Natural killer cell (primary cell): ENCODE measurements around the gene CPT1A. TPM values are rescaled to one million over a fixed set of nuclear protein-coding genes. Genes with fewer than 3 reads are reported as not detected.

Experiments
- ATAC-seq, 3 donors: fragments of 150-1000 bp in 2 of 3; fragments of 200-7000 bp in 1 of 3; cut with Tn5 transposase; 1 replicate in 1 of 3; 2 replicates in 2 of 3; pipeline ENCODE4 v1.10.0; 2021; ENCODE audit warnings: mild to moderate bottlenecking in 2 of 3, moderate library complexity in 2 of 3
- DNase-seq, 2 donors: peaks; one replicate each; pipeline versions ENCODE4 v3.0.0 to v3.0.0-alpha.2; 2013 to 2021; ENCODE audit warnings: mixed read lengths in 1 of 2
- H3K27ac ChIP-seq: one replicate; pipeline ENCODE4 v1.5.1; 2013; ENCODE audit warnings: mild to moderate bottlenecking, low read length
- H3K27me3 ChIP-seq: one replicate; pipeline ENCODE4 v1.6.1; 2013; ENCODE audit warnings: low read length; ENCODE audit not compliant: control insufficient read depth, insufficient read depth
- H3K36me3 ChIP-seq: one replicate; pipeline ENCODE4 v1.6.1; 2013; ENCODE audit warnings: low read length; ENCODE audit not compliant: control insufficient read depth, insufficient read depth
- H3K4me1 ChIP-seq: one replicate; pipeline ENCODE4 v1.6.1; 2013; ENCODE audit warnings: low read length; ENCODE audit not compliant: control insufficient read depth, insufficient read depth
- H3K4me3 ChIP-seq: one replicate; pipeline ENCODE4 v1.5.1; 2013; ENCODE audit warnings: low read length
- H3K9me3 ChIP-seq: one replicate; pipeline ENCODE4 v1.6.1; 2013; ENCODE audit warnings: low read length; ENCODE audit not compliant: control insufficient read depth, insufficient read depth
- H3K27ac Mint-ChIP-seq, 2 donors: one replicate each; pipeline ENCODE4 v1.8.0; 2022; ENCODE audit warnings: mild to moderate bottlenecking in 2 of 2, mixed read lengths in 2 of 2, moderate library complexity in 1 of 2
- H3K27me3 Mint-ChIP-seq, 2 donors: one replicate each; pipeline ENCODE4 v1.8.0; 2022; ENCODE audit warnings: low read depth in 2 of 2, mixed read lengths in 2 of 2
- H3K36me3 Mint-ChIP-seq: one replicate; pipeline ENCODE4 v1.8.0; 2022; ENCODE audit warnings: mixed read lengths
- H3K4me1 Mint-ChIP-seq, 2 donors: one replicate each; pipeline ENCODE4 v1.8.0; 2022; ENCODE audit warnings: mixed read lengths in 2 of 2
- H3K4me3 Mint-ChIP-seq: one replicate; pipeline ENCODE4 v1.8.0; 2022; ENCODE audit warnings: mild to moderate bottlenecking, moderate library complexity, mixed read lengths
- H3K9me3 Mint-ChIP-seq, 2 donors: one replicate each; pipeline ENCODE4 v1.8.0; 2022; ENCODE audit warnings: mixed read lengths in 2 of 2
- WGBS: methylation state at CpG from one replicate; pipeline ENCODE4 v1.1.7; 2013; ENCODE audit warnings: missing lambda C conversion rate; ENCODE audit not compliant: insufficient coverage; 5-methylcytosine and 5-hydroxymethylcytosine counted together
- intact Hi-C: fragments of 100-400 bp; cut with micrococcal nuclease; formaldehyde crosslinking; loops from one replicate; pipeline ENCODE4 v1.14.2; 2022
- total RNA-seq, 4 donors: library from RNA; stranded (reverse); fragments of 120-200 nt in 1 of 4; gene quantifications; one replicate each; pipeline versions ENCODE4 v1.2.3 to v1.2.4, GENCODE V29; 2013 to 2022
- TF ChIP-seq, protein P1 (sequence below): fragments of 200-600 bp; IDR thresholded peaks from one replicate; pipeline ENCODE4 v1.8.0; 2022; ENCODE audit warnings: antibody characterized with exemption

The CPT1A gene
- total RNA-seq, 3 donors from 2014 or later (not counting 1 experiment from before 2014, with no cell fraction given), result 70.3 to 129 (median 100) TPM

DNA sequence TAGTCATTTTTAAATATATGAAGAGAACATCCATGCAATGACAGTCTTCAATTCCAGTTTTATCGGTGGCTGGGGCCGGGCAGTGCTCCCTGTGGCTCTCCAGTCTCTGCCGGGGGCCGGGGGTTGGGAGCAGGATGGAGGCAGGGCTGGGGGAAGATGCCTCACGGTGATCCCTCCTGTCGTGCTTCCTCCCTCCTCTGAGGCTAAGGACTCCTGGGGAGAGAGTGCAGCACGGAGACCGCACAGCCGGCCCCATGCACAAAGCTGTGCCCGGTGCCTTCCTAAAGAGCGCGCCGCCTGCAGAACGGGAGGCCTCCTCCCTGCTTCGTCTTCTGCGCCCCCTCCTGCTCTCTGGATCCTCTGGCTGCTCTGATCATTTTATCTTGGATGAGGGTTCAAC lies 136.8 kb downstream of the CPT1A start:
- Histone ChIP-seq H3K4me3 (no peak overlapping the region), H3K4me1 (no peaks in the 10 kb centered on the region), H3K27me3 (no peaks in the 10 kb centered on the region), H3K27ac (no peak overlapping the region), H3K36me3 (no peaks in the 10 kb centered on the region), H3K9me3 (no peaks in the 10 kb centered on the region)
- TF ChIP-seq, protein P1, sequence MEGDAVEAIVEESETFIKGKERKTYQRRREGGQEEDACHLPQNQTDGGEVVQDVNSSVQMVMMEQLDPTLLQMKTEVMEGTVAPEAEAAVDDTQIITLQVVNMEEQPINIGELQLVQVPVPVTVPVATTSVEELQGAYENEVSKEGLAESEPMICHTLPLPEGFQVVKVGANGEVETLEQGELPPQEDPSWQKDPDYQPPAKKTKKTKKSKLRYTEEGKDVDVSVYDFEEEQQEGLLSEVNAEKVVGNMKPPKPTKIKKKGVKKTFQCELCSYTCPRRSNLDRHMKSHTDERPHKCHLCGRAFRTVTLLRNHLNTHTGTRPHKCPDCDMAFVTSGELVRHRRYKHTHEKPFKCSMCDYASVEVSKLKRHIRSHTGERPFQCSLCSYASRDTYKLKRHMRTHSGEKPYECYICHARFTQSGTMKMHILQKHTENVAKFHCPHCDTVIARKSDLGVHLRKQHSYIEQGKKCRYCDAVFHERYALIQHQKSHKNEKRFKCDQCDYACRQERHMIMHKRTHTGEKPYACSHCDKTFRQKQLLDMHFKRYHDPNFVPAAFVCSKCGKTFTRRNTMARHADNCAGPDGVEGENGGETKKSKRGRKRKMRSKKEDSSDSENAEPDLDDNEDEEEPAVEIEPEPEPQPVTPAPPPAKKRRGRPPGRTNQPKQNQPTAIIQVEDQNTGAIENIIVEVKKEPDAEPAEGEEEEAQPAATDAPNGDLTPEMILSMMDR, result no peak
- Mint-ChIP-seq H3K4me1 (no peaks in the 10 kb centered on the region), H3K4me3 (no peak overlapping the region), H3K27ac (no peak overlapping the region), H3K9me3 (no peaks in the 10 kb centered on the region), H3K27me3 (peaks cover 13 to 31% of the 10 kb centered on the region in 2 donors), H3K36me3 (no peaks in the 10 kb centered on the region)
- 86% methylated on average over 16 of the region's 16 CpGs for WGBS
- intact Hi-C loops, result no loop called here
- ATAC-seq (no peak), DNase-seq (no peak)

Other genes with a start within 250 kb of the CPT1A start
- not detected for gene GAL, start 157.4 kb downstream of the CPT1A start, total RNA-seq
- gene TESMIN, start 90.4 kb downstream of the CPT1A start, total RNA-seq, result 1 to 10 TPM; 1.1 to 3.9 (median 1.1) TPM
- gene MRPL21, start 61.9 kb upstream of the CPT1A start, total RNA-seq, result 10 to 100 TPM; 39.0 to 47.4 (median 40.3) TPM
- gene IGHMBP2, start 62.0 kb upstream of the CPT1A start, total RNA-seq, result 10 to 100 TPM; 31.5 to 52.3 (median 48.5) TPM
- gene MRGPRD, start 139.1 kb upstream of the CPT1A start, total RNA-seq, result not detected
- not detected for gene MRGPRF, start 171.3 kb upstream of the CPT1A start, total RNA-seq
- gene TPCN2, start 207.0 kb upstream of the CPT1A start, total RNA-seq, result 10 to 100 TPM; 14.9 to 18.3 (median 18.2) TPM